OCI-LY1 (cell line): ENCODE results near the gene SRL.

Experiments
- H2AFZ ChIP-seq: fragments of 200-600 bp; sonication (generic), shearing (Covaris generic); 2 replicates; pipeline ENCODE4 v1.6.0; 2014; ENCODE audit warnings: antibody characterized with exemption, mild to moderate bottlenecking, low read length
- H3F3A ChIP-seq: fragments of 200-600 bp; sonication (generic), shearing (Covaris generic); 2 replicates; pipeline ENCODE4 v1.6.0; 2014; ENCODE audit warnings: mild to moderate bottlenecking, antibody characterized with exemption, low read length, moderate library complexity; ENCODE audit not compliant: insufficient read depth
- H3K27ac ChIP-seq: fragments of 200-600 bp; sonication (generic); 2 replicates; pipeline ENCODE4 v1.5.1; 2014; ENCODE audit warnings: low read length, mixed run types, mild to moderate bottlenecking, low read depth; ENCODE audit not compliant: poor library complexity, severe bottlenecking
- H3K27me3 ChIP-seq: fragments of 200-600 bp; sonication (generic); 2 replicates; pipeline ENCODE4 v1.6.0; 2014; ENCODE audit warnings: antibody characterized with exemption, mild to moderate bottlenecking, low read length, moderate library complexity; ENCODE audit not compliant: insufficient read depth
- H3K36me3 ChIP-seq: fragments of 200-600 bp; sonication (generic); 2 replicates; pipeline ENCODE4 v1.6.1; 2014; ENCODE audit warnings: mild to moderate bottlenecking, antibody characterized with exemption, low read length, moderate library complexity, mixed read lengths; ENCODE audit not compliant: insufficient read depth
- H3K4me1 ChIP-seq: fragments of 200-600 bp; sonication (generic); 2 replicates; pipeline ENCODE4 v1.5.1; 2014; ENCODE audit warnings: mild to moderate bottlenecking, low read length, moderate library complexity; ENCODE audit not compliant: insufficient read depth, severe bottlenecking
- H3K4me2 ChIP-seq: fragments of 200-600 bp; sonication (generic), shearing (Covaris generic); 2 replicates; pipeline ENCODE4 v1.6.1; 2014; ENCODE audit warnings: low read length
- H3K4me3 ChIP-seq: fragments of 200-600 bp; sonication (generic); 2 replicates; pipeline ENCODE4 v1.5.1; 2014; ENCODE audit warnings: low read length, low read depth, mild to moderate bottlenecking, mixed read lengths; ENCODE audit not compliant: poor library complexity, severe bottlenecking
- H3K79me2 ChIP-seq: fragments of 200-600 bp; shearing (Covaris generic); 2 replicates; pipeline ENCODE4 v1.6.1; 2016; ENCODE audit warnings: mixed run types, low read length, mixed read lengths; ENCODE audit not compliant: insufficient read depth
- H3K9ac ChIP-seq: fragments of 200-600 bp; sonication (generic), shearing (Covaris generic); 2 replicates; pipeline ENCODE4 v1.6.1; 2014; ENCODE audit warnings: mild to moderate bottlenecking, low read length, mixed read lengths
- H3K9me2 ChIP-seq: fragments of 200-600 bp; sonication (generic), shearing (Covaris generic); 2 replicates; pipeline ENCODE4 v1.6.1; 2014; ENCODE audit warnings: low read depth, mild to moderate bottlenecking, low read length, mixed read lengths
- H3K9me3 ChIP-seq: fragments of 200-600 bp; shearing (Covaris generic); 2 replicates; pipeline ENCODE4 v1.6.1; 2014; ENCODE audit warnings: low read length, mixed read lengths
- H4K20me1 ChIP-seq: fragments of 200-600 bp; sonication (generic), shearing (Covaris generic); 2 replicates; pipeline ENCODE4 v1.6.0; 2016; ENCODE audit warnings: mild to moderate bottlenecking, low read length; ENCODE audit not compliant: insufficient read depth
- EZH2 ChIP-seq: fragments of 200-600 bp; sonication (generic), shearing (Covaris generic); IDR thresholded peaks from 2 replicates; pipeline ENCODE4 v1.8.0; 2017; ENCODE audit warnings: borderline replicate concordance, mixed run types, mild to moderate bottlenecking, antibody characterized with exemption, low read length, moderate library complexity, mixed read lengths
- TF ChIP-seq, protein P1 (sequence below): fragments of 200-600 bp; sonication (generic), shearing (Covaris generic); IDR thresholded peaks from 2 replicates; pipeline ENCODE4 v1.5.1; 2017; ENCODE audit warnings: mild to moderate bottlenecking, antibody characterized with exemption, low read length, moderate library complexity, mixed read lengths

SRL gene

DNA sequence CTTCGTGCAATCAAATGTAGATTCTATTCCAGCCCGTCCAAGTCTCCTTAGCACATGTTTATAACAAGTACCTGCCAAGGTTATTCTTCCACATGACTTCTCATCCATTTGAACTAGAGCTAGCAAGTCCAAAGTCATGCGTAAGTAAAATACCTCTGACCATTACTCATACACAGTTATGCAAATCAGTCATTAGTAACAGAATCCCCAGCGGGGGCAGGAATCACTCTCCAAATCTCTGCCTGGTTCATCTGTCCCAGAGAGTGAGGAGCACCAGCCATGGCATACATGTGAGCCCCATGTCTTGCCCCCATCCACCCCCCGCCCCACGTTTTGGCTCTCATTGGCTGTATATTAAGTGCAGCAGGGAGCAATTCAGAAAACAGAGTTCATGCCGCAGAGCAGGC, 27.7 kb downstream of the SRL start:
- no peaks in the 10 kb centered on the region for H3K79me2 ChIP-seq
- no peaks in the 10 kb centered on the region for H3K4me1 ChIP-seq
- no peak overlapping the region for H3K4me3 ChIP-seq
- H3K9me3 ChIP-seq = no peaks in the 10 kb centered on the region
- no peaks in the 10 kb centered on the region for H3K36me3 ChIP-seq
- no peak overlapping the region for H3K9ac ChIP-seq
- H4K20me1 ChIP-seq = no peaks in the 10 kb centered on the region
- H3F3A ChIP-seq = no peaks in the 10 kb centered on the region
- no peaks in the 10 kb centered on the region for H3K9me2 ChIP-seq
- H3K4me2 ChIP-seq = no peak overlapping the region
- no peak overlapping the region for H3K27ac ChIP-seq
- H3K27me3 ChIP-seq = no peaks in the 10 kb centered on the region
- H2AFZ ChIP-seq = no peak overlapping the region
- no peak for TF ChIP-seq EZH2
- TF ChIP-seq, protein P1, sequence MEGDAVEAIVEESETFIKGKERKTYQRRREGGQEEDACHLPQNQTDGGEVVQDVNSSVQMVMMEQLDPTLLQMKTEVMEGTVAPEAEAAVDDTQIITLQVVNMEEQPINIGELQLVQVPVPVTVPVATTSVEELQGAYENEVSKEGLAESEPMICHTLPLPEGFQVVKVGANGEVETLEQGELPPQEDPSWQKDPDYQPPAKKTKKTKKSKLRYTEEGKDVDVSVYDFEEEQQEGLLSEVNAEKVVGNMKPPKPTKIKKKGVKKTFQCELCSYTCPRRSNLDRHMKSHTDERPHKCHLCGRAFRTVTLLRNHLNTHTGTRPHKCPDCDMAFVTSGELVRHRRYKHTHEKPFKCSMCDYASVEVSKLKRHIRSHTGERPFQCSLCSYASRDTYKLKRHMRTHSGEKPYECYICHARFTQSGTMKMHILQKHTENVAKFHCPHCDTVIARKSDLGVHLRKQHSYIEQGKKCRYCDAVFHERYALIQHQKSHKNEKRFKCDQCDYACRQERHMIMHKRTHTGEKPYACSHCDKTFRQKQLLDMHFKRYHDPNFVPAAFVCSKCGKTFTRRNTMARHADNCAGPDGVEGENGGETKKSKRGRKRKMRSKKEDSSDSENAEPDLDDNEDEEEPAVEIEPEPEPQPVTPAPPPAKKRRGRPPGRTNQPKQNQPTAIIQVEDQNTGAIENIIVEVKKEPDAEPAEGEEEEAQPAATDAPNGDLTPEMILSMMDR = no peak

DNA sequence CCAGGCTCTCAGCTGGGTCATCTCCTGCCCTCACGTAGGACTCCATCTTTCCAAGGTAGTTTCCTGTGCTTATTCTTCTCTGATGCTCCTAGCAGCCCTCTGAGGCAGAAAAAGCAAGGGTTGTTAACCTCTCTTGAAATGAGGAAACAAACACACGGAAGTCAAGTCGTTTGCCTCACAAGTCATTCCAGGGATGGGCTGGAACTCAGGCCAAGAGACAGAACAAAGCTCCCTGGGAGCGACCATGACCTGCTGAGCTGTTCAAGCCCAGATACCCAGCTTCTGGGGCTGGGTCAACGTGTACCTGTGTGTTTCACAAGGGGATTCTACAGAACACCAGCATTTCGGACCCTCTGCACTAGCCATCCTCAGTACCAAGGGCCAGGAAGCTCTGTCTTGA, 28.1 kb downstream of the SRL start:
- no peak overlapping the region for H3K27ac ChIP-seq
- H3K4me3 ChIP-seq = no peak overlapping the region

DNA sequence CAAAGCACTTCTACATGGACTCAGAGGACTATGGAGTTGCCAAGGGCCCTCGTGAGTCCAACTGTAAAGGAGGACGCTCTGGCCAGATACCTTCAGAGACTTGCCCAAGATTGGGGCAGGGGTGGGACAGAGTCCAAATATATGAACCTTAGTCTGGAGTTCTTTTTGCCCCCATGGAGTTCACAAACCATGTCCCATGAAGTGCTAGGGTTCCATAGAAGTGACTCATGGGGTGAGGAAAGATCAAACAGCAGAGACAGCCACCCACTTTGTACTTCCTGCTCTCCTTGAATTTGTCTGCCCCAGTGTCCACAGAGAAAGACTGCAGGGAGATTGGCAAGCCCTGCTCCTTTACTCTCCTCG, 29.0 kb downstream of the SRL start:
- Histone ChIP-seq H2AFZ (no peak overlapping the region), H3K4me1 (no peaks in the 10 kb centered on the region), H3K9me2 (no peaks in the 10 kb centered on the region), H4K20me1 (no peaks in the 10 kb centered on the region), H3K9ac (no peak overlapping the region), H3K27me3 (peaks cover 6% of the 10 kb centered on the region; the same call in 1 of the 2 replicates), H3K9me3 (no peaks in the 10 kb centered on the region), H3K27ac (no peak overlapping the region), H3K36me3 (no peaks in the 10 kb centered on the region), H3F3A (no peaks in the 10 kb centered on the region), H3K4me3 (no peak overlapping the region), H3K4me2 (no peak overlapping the region), H3K79me2 (no peaks in the 10 kb centered on the region)
- TF ChIP-seq, protein P1 = no peak
- TF ChIP-seq EZH2 = no peak

More for the DNA sequence above, 28.1 kb downstream of the SRL start:
- no peaks in the 10 kb centered on the region for H3K4me1 ChIP-seq
- no peaks in the 10 kb centered on the region for H4K20me1 ChIP-seq
- H3K4me2 ChIP-seq = no peak overlapping the region
- no peak overlapping the region for H2AFZ ChIP-seq
- H3K27me3 ChIP-seq = no peaks in the 10 kb centered on the region
- H3K79me2 ChIP-seq = no peaks in the 10 kb centered on the region
- H3F3A ChIP-seq = no peaks in the 10 kb centered on the region
- TF ChIP-seq EZH2 = no peak
- TF ChIP-seq, protein P1 = no peak
- H3K9ac ChIP-seq = no peak overlapping the region
- H3K9me3 ChIP-seq = no peaks in the 10 kb centered on the region
- no peaks in the 10 kb centered on the region for H3K9me2 ChIP-seq
- H3K36me3 ChIP-seq = no peaks in the 10 kb centered on the region
